ENCODE results near the gene PCP2.

DNA sequence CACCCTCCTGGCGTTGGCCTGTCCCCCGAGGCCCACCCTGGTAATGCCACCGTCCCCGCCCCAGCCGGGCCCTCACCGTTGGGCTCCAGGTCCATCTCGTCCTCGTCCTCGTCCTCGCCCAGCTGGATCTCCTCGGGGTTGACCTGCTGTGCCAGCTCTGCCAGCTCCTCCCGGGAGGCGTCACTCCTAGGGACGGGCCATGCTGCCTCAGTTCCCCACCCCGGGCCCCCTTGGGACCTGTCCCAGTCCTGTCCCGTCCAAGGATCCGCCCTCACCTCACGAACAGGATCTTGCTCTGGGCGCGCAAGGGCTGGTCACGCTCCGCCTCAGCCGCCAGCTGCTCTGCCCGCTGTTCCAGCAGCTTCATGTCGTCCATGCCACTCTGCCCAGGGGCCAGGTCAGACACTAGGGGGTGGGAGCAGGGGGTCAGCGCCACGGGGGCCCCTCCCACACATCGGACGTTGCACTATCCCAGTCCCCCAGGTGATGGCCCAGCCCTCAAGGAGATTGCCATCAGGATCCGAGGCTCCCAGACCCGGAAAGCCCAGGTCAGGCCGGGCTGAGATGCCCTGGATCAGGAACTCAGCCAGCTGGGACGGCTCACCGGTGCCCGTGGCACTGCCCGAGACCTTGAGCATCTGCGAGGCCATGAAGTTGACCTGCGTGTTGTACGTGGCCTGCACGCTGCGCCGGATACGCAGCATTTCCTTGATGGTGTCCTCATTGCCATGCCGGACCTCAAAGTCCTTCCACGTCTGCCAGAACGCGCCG lies 13.7 kb downstream of the PCP2 start:
- no peak for TF ChIP-seq CTCF (IDR thresholded peaks at IDR 0.05)
- no peak for TF ChIP-seq EZH2 (IDR thresholded peaks at IDR 0.05)
- TF ChIP-seq EZH2phosphoT487 (IDR thresholded peaks at IDR 0.05) = no peak
